Kidney epithelial cell (primary cell): ENCODE results near the gene PVR. TPM values are rescaled to one million over a fixed set of nuclear protein-coding genes. Genes with fewer than 3 reads are reported as not detected.
"Not testable (repeated sequence)": the region's sequence is repeated elsewhere in the genome, so short reads cannot be mapped to it uniquely, and the experiment has no call there.

Experiments
- DNase-seq: peaks from one replicate; pipeline ENCODE4 v3.0.0-alpha.2; 2010; ENCODE audit warnings: low read depth
- H3K27me3 ChIP-seq: 2 replicates; pipeline ENCODE4 v1.6.0; 2011; ENCODE audit warnings: low read length; ENCODE audit not compliant: control insufficient read depth, insufficient read depth
- H3K36me3 ChIP-seq: 2 replicates; pipeline ENCODE4 v1.5.1; 2011; ENCODE audit warnings: low read length; ENCODE audit not compliant: control insufficient read depth, insufficient read depth
- H3K4me3 ChIP-seq: 2 replicates; pipeline ENCODE4 v1.5.1; 2011; ENCODE audit warnings: low read depth, mild to moderate bottlenecking, control low read depth, low read length
- CTCF ChIP-seq: IDR thresholded peaks from 2 replicates; pipeline ENCODE4 v1.5.1; 2011; ENCODE audit warnings: mild to moderate bottlenecking, moderate library complexity, low read length, control low read depth, inconsistent platforms; ENCODE audit not compliant: insufficient read depth, poor library complexity, severe bottlenecking
- total RNA-seq: library from RNA; depleted of rRNA; stranded (reverse); fragments of >200 nt; gene quantifications from 2 replicates; pipeline ENCODE4 v1.2.3, GENCODE V29; 2015

Gene PVR
- total RNA-seq, 1 donor from 2014 or later, result 176 TPM

DNA sequence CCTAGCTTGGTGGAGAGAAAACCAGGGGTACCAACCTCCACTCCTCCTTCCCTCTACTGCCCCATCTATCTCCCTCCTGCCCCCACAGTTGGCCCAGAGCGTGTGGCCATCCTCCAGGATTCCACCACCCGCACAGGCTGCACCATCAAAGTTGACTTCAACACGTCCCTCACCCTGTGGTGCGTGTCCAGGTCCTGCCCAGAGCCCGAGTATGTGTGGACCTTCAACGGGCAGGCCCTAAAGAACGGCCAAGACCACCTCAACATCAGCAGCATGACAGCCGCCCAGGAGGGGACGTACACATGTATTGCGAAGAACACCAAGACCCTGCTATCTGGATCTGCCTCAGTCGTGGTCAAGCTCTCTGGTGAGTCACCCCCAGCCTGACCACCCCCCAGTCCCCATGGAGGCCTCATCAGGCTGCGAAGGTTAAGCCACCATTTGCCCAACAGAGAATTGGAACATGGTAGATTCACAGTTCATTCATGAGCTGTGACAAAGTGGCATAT is 61.8 kb downstream of the PVR start:
- H3K4me3 ChIP-seq, result no peak overlapping the region
- TF ChIP-seq CTCF, result no peak
- H3K27me3 ChIP-seq, result peaks cover 2% of the 10 kb centered on the region
- no peak for DNase-seq
- no peaks in the 10 kb centered on the region for H3K36me3 ChIP-seq

- Histone ChIP-seq H3K27me3 (peaks cover 2% of the 10 kb centered on the region), H3K36me3 (no peaks in the 10 kb centered on the region), H3K4me3 (no peak overlapping the region)
- no peak for TF ChIP-seq CTCF
- DNase-seq, result no peak
Observed at GRCh38 chr19:44706506-44707236, 63.0 kb downstream of the PVR start.

- H3K36me3 ChIP-seq, result no peaks in the 10 kb centered on the region
- H3K27me3 ChIP-seq, result peaks cover 2% of the 10 kb centered on the region
- no peak for DNase-seq
- H3K4me3 ChIP-seq, result no peak overlapping the region
- no peak for TF ChIP-seq CTCF
Observed at GRCh38 chr19:44707794-44708193, 64.1 kb downstream of the PVR start.

- no peak for TF ChIP-seq CTCF
- no peak for DNase-seq
- H3K36me3 ChIP-seq, result no peaks in the 10 kb centered on the region
- peaks cover 2% of the 10 kb centered on the region for H3K27me3 ChIP-seq
- H3K4me3 ChIP-seq, result no peak overlapping the region
Observed at GRCh38 chr19:44708940-44709339, 65.2 kb downstream of the PVR start.

- DNase-seq, H3K36me3 ChIP-seq, H3K4me3 ChIP-seq, H3K27me3 ChIP-seq: not testable (repeated sequence)
Observed at GRCh38 chr19:44709434-44710266, 65.9 kb downstream of the PVR start.

DNA sequence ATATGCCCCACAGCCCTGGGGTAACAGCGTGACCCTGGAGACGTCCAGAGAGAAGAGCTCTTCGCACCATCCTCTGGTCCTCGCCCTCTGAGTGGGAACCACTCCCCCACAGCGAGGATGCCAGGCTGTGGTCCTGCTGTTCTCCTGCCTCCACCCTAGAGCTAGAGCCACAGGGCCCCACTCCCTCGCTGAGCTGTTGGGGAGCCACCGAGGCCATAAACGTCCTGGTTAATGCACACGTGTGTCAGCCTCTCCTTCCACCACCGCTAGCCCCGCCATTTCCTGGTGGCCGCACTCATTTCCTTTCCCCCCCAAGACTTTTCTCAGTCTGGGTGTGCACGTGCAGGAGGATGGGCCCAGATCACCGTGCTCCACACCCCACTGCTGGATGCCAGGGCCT is 66.8 kb downstream of the PVR start:
- Histone ChIP-seq H3K27me3 (peaks cover under 1% of the 10 kb centered on the region), H3K36me3 (no peaks in the 10 kb centered on the region), H3K4me3 (no peak overlapping the region)
- no peak for TF ChIP-seq CTCF
- no peak for DNase-seq
